Retina (tissue), 1 donor: ENCODE results near the gene ARHGAP18.

ENCODE experiments used
- DNase-seq: peaks from one replicate; pipeline ENCODE4 v3.0.0-alpha.2; 2016

The ARHGAP18 gene

GRCh38 chr6:129662980-129663431 is 47.0 kb downstream of the ARHGAP18 start:
- DNase-seq = no peak

DNA sequence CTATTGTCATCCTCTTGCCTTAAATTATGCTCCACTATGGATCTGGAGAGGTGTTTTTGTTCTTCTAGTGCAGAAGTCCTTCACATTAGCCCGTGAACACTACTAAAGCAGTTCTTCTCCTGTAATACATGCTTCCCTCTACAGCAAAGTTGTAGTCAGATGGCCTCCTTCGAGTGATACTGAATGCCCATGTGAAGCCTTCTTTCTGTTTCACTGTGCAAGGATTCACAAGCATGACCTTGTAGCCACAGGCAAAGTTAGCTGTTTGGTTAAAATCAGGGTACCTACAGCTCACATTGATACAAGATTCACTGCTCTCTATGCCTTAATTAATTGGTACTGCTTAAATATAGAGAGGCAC is 47.6 kb downstream of the ARHGAP18 start:
- DNase-seq = no peak

DNA sequence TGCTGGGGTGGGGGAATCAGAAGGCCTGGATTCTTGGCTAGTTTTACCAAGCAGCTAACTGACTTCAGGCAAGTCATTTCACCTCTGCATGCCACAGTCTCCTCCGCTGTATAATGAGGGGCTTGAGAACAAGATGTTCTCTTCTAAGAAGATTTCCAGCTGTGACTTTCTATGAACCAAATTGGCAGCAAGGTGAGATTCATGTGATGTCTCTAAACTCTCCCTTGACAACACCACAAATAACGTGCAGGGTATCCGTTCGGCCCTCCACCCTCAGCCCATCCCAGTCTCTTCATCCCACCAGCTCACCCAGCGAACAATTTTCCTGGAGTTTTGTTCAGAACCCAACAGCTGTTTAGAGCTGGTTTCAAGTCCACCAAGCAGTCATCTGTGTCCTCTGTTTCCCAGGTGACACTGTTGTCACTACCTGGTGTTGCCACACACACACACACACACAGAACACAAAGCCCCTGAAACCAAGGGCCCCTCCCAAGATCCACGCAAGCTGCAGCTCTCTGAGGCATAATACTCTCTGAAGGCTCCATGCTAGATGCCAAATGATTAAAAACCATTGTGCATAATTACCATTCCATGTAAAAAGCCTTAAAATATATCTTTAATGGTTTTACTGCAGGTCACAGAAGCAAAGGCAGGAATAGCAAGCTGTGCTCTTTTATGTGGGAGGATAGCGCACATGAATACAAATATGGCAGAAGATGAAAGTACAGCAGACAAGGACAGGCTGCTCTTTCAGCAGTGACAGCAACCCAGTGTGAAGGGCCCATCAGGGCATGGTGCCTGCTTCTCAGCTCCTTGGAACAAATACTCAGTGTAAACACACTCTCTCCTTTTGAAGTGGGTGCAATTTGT is 48.2 kb downstream of the ARHGAP18 start:
- DNase-seq = no peak

GRCh38 chr6:129660346-129660676 is 49.7 kb downstream of the ARHGAP18 start:
- DNase-seq = no peak

DNA sequence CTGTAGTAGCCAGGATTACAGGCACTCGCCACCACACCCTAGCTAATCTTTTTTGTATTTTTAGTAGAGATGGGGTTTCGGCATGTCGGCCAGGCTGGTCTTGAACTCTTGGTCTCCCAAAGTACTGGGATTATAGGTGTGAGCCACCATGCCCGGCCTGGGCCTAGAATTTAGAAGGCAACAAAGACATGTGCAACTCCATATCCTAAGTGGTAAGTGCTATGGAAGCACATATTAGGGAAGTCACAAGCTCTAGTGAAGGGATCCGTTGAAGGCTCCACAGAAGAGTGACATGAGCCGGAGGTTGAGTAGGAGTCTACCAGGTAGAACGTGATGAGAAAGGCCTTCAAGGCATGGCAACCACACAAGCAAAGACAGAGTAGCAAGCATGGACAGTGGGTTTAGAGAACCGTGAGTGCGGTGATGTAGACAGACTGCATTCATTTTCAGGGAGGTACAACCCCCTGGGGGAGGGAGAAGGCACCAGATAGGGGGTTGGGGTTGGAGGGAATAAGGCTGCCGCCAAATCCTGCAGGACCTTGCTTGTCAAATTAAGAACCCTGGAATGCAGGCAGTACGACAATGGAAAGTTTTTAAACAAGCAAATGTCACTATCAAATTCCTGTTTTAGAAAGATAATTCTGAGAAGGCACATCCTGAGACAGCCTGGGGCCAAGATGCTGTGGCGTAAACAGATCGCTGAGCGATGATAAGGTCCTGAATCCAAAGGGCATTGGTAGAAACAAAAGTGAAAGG is 50.2 kb downstream of the ARHGAP18 start:
- DNase-seq = no peak

DNA sequence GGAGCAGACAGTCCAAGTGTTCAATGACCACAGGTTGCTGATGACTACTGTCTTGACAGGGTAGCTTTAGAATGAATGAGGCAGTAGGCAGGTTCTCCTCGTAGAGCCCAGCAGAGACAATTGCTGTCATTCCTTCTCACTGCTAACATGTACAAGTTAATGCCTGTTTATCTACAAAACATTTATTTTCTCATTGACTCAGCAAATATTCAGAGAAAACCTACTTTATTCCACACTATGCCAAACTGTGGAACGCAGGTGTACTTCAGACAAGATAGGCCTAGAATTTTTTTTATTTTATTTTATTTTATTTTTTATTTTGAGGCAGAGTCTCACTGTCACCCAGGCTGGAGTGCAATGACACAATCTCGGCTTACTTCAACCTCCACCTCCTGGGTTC is 50.8 kb downstream of the ARHGAP18 start:
- no peak for DNase-seq

DNA sequence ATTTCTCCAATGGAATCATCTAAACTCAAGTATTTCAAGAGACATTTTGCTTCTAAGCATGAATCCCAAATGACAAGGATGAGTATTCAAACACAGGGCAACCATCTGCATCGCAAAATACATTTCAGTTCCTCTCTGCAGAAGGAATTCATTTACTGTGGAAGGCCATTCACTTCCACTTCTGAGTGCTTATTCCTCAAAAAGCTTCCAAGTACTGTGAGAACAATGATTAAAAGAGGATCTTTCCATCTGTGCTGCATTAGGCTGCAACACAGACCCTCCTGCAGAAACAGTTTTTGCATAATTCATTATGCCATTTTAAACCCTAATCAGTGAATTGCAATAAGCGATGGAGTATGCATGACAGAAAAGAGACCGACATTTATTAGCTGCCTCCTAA is 52.5 kb downstream of the ARHGAP18 start:
- no peak for DNase-seq

GRCh38 chr6:129655334-129655733 is 54.6 kb downstream of the ARHGAP18 start:
- no peak for DNase-seq

DNA sequence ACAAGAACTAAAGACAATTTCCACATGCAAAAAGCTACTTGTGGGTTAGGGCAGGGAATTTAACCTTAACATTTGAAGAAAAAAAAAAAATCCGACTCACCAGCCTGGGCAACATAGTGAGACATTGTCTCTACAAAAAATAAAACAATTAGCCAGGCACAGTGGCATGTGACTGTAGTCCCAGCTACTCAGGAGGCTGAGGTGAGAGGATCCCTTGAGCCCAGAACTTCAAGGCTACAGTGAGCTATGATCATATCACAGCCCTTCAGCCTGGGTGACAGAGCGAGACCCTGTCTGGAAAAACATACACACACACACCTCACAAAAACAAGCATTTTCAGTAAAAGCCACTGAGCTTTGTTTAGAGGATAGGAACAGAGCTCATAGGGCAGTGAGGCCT is 56.2 kb downstream of the ARHGAP18 start:
- DNase-seq = no peak

DNA sequence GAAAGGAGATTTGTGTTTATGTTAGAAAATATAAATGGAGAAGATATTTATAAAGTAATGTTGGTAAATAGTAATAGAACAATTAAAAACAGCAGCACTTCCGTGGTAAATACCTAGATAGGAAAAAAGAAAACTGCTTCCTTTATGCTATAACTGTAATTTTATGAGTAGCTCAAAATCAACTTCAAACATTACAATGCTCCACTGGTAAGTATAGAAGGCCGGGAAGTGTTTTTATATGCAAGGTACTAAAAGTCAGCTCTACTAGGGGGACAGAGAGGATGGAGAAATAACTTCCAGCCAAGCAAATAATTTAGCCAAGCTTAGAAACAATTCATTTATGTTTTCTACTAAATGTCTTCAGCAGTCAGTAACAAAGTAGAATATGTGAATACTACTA is 56.7 kb downstream of the ARHGAP18 start:
- DNase-seq = no peak

- no peak for DNase-seq
Observed at GRCh38 chr6:129651291-129651691, 58.7 kb downstream of the ARHGAP18 start.

GRCh38 chr6:129648819-129649491 is 61.0 kb downstream of the ARHGAP18 start:
- DNase-seq = no peak

DNA sequence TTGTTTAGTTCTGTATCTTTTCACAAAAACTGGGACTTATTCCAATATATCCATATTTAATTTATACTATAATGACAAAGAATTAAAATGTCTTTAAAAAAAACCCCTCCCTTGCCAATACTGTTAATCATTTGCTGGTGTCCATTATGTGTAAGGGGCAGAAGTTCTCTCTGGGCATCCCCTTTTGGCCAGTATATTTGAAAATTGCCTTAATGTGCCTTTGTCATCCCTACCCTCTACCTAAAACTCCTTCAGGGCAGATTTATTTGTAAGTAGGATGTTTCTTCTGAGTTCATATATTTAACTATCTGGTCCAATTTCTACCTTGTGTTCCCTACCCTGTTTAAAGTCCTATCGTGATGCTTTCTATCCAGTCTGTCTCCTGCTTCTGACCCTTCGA is 62.9 kb downstream of the ARHGAP18 start:
- DNase-seq = no peak

DNA sequence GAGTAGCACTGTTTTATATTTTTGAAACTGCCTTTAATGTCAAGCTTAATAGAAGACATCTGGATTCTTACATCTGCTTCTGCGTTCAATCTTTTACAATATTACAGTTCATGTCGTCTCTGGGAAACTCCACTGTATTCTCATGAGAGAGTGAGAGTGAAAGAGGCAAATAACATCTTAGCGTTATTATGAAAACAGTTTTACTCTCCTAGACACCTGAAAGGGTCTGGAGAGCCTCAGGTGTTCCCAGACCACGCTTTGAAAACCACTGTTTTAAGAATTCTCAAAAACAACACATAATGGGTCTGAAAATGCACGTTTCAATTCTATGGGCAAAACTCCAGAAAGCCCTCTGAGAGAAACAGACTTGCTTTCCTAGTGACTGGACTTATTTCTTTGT is 63.3 kb downstream of the ARHGAP18 start:
- no peak for DNase-seq

DNA sequence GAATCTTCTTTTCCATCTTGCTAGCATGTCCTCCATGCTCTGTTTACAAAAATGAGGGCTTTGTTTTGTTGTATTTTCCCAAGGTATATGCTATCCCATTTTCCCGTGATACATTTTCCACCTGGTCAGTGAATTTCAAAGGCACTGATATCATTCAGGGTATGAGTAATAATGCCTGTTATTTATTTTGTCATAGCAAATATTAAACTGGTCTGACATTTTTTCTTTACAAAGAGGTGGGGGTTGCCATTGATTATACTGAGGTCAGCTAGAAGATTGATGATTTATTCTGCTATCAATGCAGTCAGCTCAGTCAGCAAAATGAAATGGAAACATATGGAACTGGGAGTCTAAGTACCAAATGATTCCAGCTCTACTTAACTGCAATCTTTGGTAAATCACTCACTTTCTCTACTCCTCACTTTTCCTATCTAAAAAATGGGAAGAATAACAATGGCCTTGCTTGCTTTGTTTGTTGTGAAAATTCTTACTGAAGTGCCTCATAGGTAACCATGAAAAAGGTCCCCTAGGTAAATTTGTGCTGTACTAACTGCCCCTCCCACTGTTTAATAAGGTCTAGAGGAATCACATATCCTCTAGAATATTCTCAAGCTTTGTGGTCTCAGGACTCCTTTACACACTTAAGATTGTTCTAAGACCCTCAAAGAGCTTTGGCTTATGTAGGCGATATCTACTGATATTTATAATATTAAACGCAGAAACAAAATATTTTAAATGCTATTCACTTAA is 64.0 kb downstream of the ARHGAP18 start:
- DNase-seq = no peak

- DNase-seq = no peak
Observed at GRCh38 chr6:129645106-129645829, 64.7 kb downstream of the ARHGAP18 start.

- DNase-seq = no peak
Observed at GRCh38 chr6:129644567-129645015, 65.4 kb downstream of the ARHGAP18 start.

DNA sequence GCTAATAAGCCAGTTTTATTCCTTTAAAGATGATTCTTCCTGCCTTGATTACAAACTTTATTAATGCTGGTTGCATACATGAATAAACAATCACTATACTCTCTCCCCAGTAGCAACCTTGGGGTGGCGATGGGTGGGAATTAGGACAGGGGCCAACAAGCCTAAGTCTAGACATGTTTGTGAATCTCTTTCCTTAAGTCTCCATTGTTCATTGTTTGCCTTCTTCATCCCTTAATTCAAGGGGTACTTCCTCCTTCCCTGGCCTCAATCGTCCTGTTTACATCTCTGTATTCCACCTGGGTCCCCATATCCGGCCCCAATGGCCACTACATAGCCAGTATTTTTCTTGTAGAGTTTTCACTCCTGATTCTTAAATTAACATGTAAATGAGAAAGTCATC is 66.0 kb downstream of the ARHGAP18 start:
- no peak for DNase-seq

- DNase-seq = no peak
Observed at GRCh38 chr6:129643176-129643575, 66.8 kb downstream of the ARHGAP18 start.

DNA sequence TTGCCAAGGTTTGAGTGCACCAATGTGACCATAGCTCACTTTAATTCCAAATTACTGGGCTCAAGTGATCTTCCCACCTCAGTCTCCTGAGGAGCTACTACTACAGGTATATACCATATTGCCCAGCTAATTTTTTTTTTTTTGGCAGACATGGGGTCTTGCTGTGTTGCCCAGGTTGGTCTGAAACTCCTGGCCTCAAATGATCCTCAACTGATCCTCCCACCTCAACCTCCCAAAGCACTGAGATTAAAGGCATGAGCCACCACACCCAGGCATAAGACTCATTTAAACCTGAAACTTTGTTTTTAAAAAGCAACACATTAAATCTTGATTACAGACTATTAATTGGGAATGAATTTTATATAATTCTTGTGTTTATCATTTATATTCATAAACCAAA is 67.7 kb downstream of the ARHGAP18 start:
- no peak for DNase-seq

GRCh38 chr6:129641344-129641743 is 68.6 kb downstream of the ARHGAP18 start:
- no peak for DNase-seq

DNA sequence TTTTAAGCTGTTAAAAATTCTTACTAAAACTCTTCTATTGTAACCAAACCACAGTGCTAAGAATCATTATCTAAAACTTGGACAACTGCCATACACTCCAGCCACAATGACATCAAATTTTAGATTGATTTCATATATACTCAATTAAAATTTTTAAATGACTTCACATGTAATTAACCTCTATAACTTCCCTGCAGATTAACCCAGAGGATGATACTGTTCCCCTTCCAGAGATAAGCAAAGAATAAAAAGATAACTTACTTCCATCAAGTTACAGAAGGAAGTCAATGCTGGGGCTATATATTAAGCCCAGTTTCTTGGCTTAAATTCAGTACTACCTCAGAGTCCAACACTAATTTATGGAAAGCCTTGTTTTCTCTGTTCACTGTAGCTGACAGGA is 71.3 kb downstream of the ARHGAP18 start:
- DNase-seq = no peak
